ENCODE data around the gene RFC2.
A peak's percentile ranks its signal among the peaks of the same experiment; 100 is the strongest.
"Not testable (repeated sequence)": the region's sequence is repeated elsewhere in the genome, so short reads cannot be mapped to it uniquely, and the experiment has no call there.

The RFC2 gene

DNA sequence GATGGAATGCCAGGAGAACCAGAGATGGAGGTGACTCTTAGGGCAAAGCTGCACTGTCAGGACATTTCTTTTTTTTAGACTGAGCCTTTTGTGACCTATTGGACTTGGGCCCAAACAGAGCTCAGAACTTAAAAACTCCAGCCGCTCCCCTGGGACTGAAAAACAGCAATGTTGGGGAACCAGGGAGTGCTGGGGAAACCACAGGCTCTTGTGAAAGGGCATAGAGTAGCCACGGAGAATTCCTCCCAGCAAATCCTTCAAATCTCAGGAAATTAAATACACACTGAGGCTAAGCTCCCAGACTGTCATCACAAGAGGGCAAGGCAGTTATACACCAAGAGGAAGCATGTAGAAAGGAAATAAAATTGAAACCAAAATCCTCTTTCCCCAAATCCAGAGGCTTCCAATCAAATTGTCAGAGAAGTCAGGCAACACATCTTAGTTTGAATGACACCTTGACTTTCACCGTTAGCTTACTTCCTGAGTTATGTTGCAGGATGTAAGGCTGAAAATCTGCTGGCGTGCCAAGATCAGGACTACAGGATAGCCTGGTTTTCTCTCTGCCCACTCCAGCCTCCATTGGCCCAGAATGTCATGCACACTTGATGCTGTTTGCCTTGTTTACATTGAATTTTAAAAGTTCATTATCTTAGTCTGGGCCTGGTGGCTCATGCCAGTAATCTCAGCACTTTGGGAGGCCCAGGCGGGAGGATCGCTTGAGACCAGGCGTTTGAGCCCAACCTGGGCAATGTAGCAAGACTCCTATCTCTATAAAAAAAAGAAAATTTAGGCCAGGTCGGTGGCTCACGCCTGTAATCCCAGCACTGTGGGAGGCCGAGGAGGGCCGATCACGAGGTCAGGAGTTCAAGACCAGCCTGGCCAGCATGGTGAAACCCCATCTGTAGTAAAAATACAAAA lies 2.6 kb upstream of the RFC2 start:
- no peak overlapping the region for H3K4me3 ChIP-seq (ENCODE audit: low read depth in 1 of 2, low read length in 2 of 2)
- H3K27ac ChIP-seq (ENCODE audit: low read length) = no peak overlapping the region
- H3K27me3 ChIP-seq (ENCODE audit: low read depth, low read length) = no peaks in the 10 kb centered on the region
- peaks cover 5 to 13% of the 10 kb centered on the region in 2 donors for H3K4me1 ChIP-seq (ENCODE audit: control insufficient read depth in 1 of 2, insufficient read depth in 2 of 2, low read length in 2 of 2)
- H3K9me3 ChIP-seq (ENCODE audit: control insufficient read depth in 1 of 2, low read length in 2 of 2) = no peaks in the 10 kb centered on the region
- H3K36me3 ChIP-seq (ENCODE audit: control insufficient read depth in 1 of 2, insufficient read depth in 2 of 2, low read length in 2 of 2) = no peaks in the 10 kb centered on the region

DNA sequence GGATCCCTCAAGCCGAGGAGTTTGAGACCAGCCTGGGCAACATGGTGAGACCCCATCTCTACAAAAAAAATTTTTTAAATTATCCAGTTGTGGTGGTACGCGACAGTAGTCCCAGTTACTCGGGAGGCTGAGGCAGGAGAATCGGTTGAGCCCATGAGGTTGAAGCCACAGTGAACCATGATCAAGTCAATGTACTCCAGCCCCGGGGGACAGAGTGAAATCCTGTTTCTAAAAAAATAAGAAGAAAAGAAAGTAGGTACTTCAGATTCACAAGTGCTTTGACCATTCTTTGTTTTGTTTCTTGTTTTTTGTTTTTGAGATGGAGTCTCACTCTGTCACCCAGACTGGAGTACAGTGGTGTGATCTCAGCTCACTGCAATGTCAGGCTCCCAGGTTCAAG lies 1.3 kb upstream of the RFC2 start:
- peak overlapping the region in 1 of 2 donors; percentile 85 for H3K4me3 ChIP-seq (ENCODE audit: low read depth in 1 of 2, low read length in 2 of 2)
- H3K36me3 ChIP-seq (ENCODE audit: control insufficient read depth in 1 of 2, insufficient read depth in 2 of 2, low read length in 2 of 2); H3K27me3 ChIP-seq (ENCODE audit: low read depth, low read length); H3K9me3 ChIP-seq (ENCODE audit: control insufficient read depth in 1 of 2, low read length in 2 of 2); H3K27ac ChIP-seq (ENCODE audit: low read length): not testable (repeated sequence)
- peaks cover 5 to 13% of the 10 kb centered on the region in 2 donors for H3K4me1 ChIP-seq (ENCODE audit: control insufficient read depth in 1 of 2, insufficient read depth in 2 of 2, low read length in 2 of 2)

DNA sequence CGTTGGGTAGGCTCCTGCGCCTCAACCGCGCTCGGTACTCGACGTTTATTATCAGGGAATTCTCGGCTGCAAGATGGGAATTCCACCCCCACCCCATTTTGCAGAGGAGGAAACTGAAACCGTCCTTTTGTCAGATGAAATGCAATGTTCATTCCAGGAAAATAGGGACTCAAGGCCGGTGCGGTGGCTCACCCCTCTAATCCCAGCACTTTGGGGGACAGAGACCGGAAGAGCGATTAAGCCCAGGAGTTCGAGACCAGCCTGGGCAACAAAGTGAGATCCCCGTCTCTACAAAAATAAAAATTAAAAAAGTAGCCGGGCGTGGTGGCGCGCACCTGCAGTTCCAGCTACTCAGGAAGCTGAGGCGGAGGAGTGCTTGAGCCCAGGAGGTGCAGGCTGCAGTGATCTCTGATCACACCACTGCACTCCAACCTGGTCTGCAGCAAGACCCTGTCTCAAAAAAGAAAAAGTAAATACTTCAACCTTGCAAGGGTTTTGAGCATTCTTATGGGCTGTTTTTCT lies 720 bp upstream of the RFC2 start:
- Histone ChIP-seq H3K4me1 (ENCODE audit: control insufficient read depth in 1 of 2, insufficient read depth in 2 of 2, low read length in 2 of 2) (peaks cover 5 to 13% of the 10 kb centered on the region in 2 donors), H3K27ac (ENCODE audit: low read length) (peak overlapping the region; percentile 92), H3K9me3 (ENCODE audit: control insufficient read depth in 1 of 2, low read length in 2 of 2) (no peaks in the 10 kb centered on the region), H3K4me3 (ENCODE audit: low read depth in 1 of 2, low read length in 2 of 2) (peak overlapping the region; percentile 83 to 85), H3K36me3 (ENCODE audit: control insufficient read depth in 1 of 2, insufficient read depth in 2 of 2, low read length in 2 of 2) (peaks cover 0 to 7% of the 10 kb centered on the region in 2 donors), H3K27me3 (ENCODE audit: low read depth, low read length) (no peaks in the 10 kb centered on the region)

DNA sequence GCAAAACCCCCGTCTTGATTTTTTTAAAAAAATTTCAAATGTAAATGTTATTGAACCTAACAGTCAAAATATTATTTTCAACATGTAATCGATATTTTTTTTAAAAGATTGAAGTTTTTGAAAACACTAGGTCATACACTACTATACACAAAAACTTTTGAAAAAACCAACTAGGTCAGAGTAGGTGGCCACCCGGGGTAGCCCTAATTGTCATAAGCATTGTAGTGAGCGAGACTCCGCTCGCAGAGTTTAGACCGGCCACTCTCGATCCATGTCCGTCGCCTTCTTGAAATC lies 417 bp downstream of the RFC2 start:
- peak overlapping the region; percentile 77 for H3K27ac ChIP-seq (ENCODE audit: low read length)
- peak overlapping the region; percentile 83 to 85 for H3K4me3 ChIP-seq (ENCODE audit: low read depth in 1 of 2, low read length in 2 of 2)
- no peaks in the 10 kb centered on the region for H3K9me3 ChIP-seq (ENCODE audit: control insufficient read depth in 1 of 2, low read length in 2 of 2)
- H3K4me1 ChIP-seq (ENCODE audit: control insufficient read depth in 1 of 2, insufficient read depth in 2 of 2, low read length in 2 of 2) = peaks cover 5 to 13% of the 10 kb centered on the region in 2 donors
- peaks cover 3 to 13% of the 10 kb centered on the region in 2 donors for H3K36me3 ChIP-seq (ENCODE audit: control insufficient read depth in 1 of 2, insufficient read depth in 2 of 2, low read length in 2 of 2)
- no peaks in the 10 kb centered on the region for H3K27me3 ChIP-seq (ENCODE audit: low read depth, low read length)

DNA sequence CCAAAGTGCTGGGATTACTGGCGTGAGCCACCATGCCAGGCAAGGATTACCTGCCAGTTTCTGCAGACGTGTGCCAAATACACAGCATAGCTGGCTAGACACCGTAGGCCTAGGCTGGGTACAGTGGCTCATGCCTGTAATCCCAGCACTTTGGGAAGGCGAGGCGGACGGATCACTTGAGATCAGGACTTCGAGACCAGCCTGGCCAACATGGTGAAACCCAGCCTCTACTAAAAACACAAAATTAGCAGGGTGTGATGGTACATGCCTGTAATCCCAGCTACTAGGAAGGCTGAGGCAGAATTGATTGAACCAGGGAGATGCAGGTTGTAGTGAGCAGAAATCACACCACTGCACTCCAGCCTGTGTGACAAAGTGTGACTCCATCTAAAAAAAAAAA lies 868 bp downstream of the RFC2 start:
- peak overlapping the region; percentile 83 to 85 for H3K4me3 ChIP-seq (ENCODE audit: low read depth in 1 of 2, low read length in 2 of 2)
- peaks cover 3 to 17% of the 10 kb centered on the region in 2 donors for H3K36me3 ChIP-seq (ENCODE audit: control insufficient read depth in 1 of 2, insufficient read depth in 2 of 2, low read length in 2 of 2)
- no peaks in the 10 kb centered on the region for H3K9me3 ChIP-seq (ENCODE audit: control insufficient read depth in 1 of 2, low read length in 2 of 2)
- no peaks in the 10 kb centered on the region for H3K27me3 ChIP-seq (ENCODE audit: low read depth, low read length)
- H3K27ac ChIP-seq (ENCODE audit: low read length) = peak overlapping the region; percentile 77
- peaks cover 5 to 13% of the 10 kb centered on the region in 2 donors for H3K4me1 ChIP-seq (ENCODE audit: control insufficient read depth in 1 of 2, insufficient read depth in 2 of 2, low read length in 2 of 2)

DNA sequence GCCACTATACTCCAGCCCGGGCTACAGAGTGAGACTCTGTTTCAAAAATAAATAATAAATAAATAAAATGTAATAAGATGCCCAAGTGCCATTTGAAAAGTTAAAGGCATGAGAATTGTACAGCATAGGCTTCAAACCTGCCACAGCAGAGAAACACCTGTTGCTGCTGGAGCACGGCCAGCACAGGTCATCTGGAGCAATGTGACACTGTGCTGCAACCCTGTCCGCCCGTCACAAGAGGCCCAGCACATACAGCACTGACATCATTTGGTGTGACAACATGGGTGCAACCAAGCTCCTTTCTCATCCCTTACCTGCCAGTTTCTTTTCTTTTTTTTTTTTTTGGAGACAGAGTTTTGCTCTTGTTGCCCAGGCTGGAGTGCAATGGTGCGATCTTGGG lies 1.3 kb downstream of the RFC2 start:
- no peak overlapping the region for H3K27ac ChIP-seq (ENCODE audit: low read length)
- no peaks in the 10 kb centered on the region for H3K9me3 ChIP-seq (ENCODE audit: control insufficient read depth in 1 of 2, low read length in 2 of 2)
- peaks cover 5 to 13% of the 10 kb centered on the region in 2 donors for H3K4me1 ChIP-seq (ENCODE audit: control insufficient read depth in 1 of 2, insufficient read depth in 2 of 2, low read length in 2 of 2)
- peaks cover 6 to 22% of the 10 kb centered on the region in 2 donors for H3K36me3 ChIP-seq (ENCODE audit: control insufficient read depth in 1 of 2, insufficient read depth in 2 of 2, low read length in 2 of 2)
- no peak overlapping the region for H3K4me3 ChIP-seq (ENCODE audit: low read depth in 1 of 2, low read length in 2 of 2)
- H3K27me3 ChIP-seq (ENCODE audit: low read depth, low read length) = no peaks in the 10 kb centered on the region

DNA sequence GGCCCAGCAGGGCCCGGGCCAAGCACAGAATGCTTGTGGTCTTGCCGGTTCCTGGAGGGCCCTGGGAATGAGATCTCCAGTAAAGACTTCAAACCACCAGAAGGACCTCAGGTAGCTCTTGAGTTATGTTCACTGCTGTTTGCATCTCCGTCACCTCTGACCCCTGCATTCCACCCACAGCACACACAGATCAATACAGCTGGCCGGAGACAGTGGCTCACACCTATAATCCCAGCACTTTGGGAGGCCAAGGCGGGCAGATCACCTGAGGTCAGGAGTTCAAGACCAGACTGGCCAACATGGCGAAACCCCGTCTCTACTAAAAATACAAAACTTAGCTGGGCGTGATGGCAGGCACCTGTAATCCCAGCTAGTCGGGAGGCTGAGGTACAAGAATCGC lies 5.1 kb downstream of the RFC2 start:
- H3K36me3 ChIP-seq (ENCODE audit: control insufficient read depth in 1 of 2, insufficient read depth in 2 of 2, low read length in 2 of 2) = peaks cover 7 to 35% of the 10 kb centered on the region in 2 donors
- H3K4me1 ChIP-seq (ENCODE audit: control insufficient read depth in 1 of 2, insufficient read depth in 2 of 2, low read length in 2 of 2); H3K9me3 ChIP-seq (ENCODE audit: control insufficient read depth in 1 of 2, low read length in 2 of 2); H3K27ac ChIP-seq (ENCODE audit: low read length); H3K4me3 ChIP-seq (ENCODE audit: low read depth in 1 of 2, low read length in 2 of 2); H3K27me3 ChIP-seq (ENCODE audit: low read depth, low read length): not testable (repeated sequence)

DNA sequence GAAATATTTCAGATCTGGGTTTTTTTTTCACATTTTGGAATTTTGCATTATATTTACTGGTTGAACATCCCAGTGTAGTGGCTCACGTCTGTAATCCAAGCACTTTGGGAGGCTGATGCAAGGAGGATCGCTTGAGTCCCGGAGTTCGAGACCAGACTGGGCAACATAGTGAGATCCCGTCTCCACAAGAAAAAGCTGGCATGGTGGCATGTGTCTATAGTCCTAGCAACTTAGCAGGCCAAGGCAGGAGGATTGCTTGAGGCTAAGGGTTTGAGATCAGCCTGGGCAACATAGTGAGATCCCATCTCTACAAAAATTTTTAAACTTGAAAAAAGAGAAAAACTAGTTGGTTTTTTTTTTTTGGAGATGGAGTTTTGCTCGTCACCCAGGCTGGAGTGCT lies 6.0 kb downstream of the RFC2 start:
- H3K4me3 ChIP-seq (ENCODE audit: low read depth in 1 of 2, low read length in 2 of 2) = no peak overlapping the region
- H3K4me1 ChIP-seq (ENCODE audit: control insufficient read depth in 1 of 2, insufficient read depth in 2 of 2, low read length in 2 of 2) = peaks cover 0 to under 1% of the 10 kb centered on the region in 2 donors
- no peaks in the 10 kb centered on the region for H3K9me3 ChIP-seq (ENCODE audit: control insufficient read depth in 1 of 2, low read length in 2 of 2)
- H3K36me3 ChIP-seq (ENCODE audit: control insufficient read depth in 1 of 2, insufficient read depth in 2 of 2, low read length in 2 of 2) = peaks cover 7 to 37% of the 10 kb centered on the region in 2 donors
- no peak overlapping the region for H3K27ac ChIP-seq (ENCODE audit: low read length)
- no peaks in the 10 kb centered on the region for H3K27me3 ChIP-seq (ENCODE audit: low read depth, low read length)

DNA sequence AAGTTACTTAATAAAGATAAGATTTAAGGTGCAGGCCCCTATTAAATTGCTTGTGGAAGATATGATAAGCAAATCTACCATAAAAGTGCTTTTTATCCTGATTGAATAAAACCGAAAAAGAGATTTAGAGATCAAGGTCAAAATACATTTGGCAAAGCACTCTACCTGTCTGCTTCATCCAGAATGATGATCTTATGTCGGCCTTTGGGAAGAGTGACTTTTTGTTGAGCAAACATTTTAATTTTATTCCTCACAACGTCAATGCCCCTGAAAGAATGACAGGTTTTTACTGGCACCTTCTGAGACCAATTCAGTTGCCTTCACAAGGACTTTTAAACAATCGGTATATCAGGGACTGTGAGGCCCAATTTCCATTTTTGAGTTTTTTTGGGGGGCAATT lies 7.7 kb downstream of the RFC2 start:
- peaks cover 13 to 49% of the 10 kb centered on the region in 2 donors for H3K36me3 ChIP-seq (ENCODE audit: control insufficient read depth in 1 of 2, insufficient read depth in 2 of 2, low read length in 2 of 2)

DNA sequence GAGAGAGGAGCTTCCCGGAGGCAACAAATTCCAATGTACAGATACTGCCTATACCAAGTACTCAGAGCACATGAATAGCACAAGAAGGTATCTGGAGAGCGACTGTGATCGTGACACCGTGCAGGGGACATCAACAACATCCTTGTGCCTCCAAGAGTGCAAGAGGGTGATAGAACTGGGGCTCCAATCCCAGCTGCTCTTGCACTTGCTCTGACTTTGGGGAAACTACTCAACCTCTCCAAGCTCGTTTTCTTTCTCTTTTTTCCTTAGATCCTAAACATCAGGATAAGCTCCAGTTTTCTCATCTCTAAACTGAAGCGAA lies 12.1 kb downstream of the RFC2 start:
- Histone ChIP-seq H3K27ac (ENCODE audit: low read length) (no peak overlapping the region), H3K27me3 (ENCODE audit: low read depth, low read length) (no peaks in the 10 kb centered on the region), H3K36me3 (ENCODE audit: control insufficient read depth in 1 of 2, insufficient read depth in 2 of 2, low read length in 2 of 2) (peaks cover 24 to 62% of the 10 kb centered on the region in 2 donors), H3K4me1 (ENCODE audit: control insufficient read depth in 1 of 2, insufficient read depth in 2 of 2, low read length in 2 of 2) (no peaks in the 10 kb centered on the region), H3K9me3 (ENCODE audit: control insufficient read depth in 1 of 2, low read length in 2 of 2) (no peaks in the 10 kb centered on the region), H3K4me3 (ENCODE audit: low read depth in 1 of 2, low read length in 2 of 2) (no peak overlapping the region)

More for the DNA sequence above, 7.7 kb downstream of the RFC2 start:
- no peak overlapping the region for H3K27ac ChIP-seq (ENCODE audit: low read length)
- H3K27me3 ChIP-seq (ENCODE audit: low read depth, low read length) = no peaks in the 10 kb centered on the region
- no peaks in the 10 kb centered on the region for H3K4me1 ChIP-seq (ENCODE audit: control insufficient read depth in 1 of 2, insufficient read depth in 2 of 2, low read length in 2 of 2)
- H3K9me3 ChIP-seq (ENCODE audit: control insufficient read depth in 1 of 2, low read length in 2 of 2) = no peaks in the 10 kb centered on the region
- no peak overlapping the region for H3K4me3 ChIP-seq (ENCODE audit: low read depth in 1 of 2, low read length in 2 of 2)

DNA sequence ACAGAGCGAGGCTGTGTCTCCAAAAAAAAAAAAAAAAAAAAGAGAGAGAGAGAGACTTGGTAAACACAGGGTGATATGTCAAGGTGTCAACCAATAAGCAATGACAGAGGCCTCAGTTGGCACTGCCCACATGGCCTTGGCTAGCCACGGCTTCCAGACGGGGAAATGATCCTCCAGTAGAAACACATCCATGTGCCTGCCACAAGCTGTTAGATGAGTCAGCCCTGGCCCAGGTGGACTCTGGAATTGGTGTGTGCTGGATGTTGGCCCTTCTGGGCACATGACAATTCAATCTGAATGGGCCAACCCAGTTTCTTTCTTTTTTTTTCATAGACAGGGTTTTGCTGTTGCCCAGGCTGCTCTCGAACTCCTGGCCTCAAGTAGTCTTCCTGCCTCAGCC lies 13.7 kb downstream of the RFC2 start:
- H3K27me3 ChIP-seq (ENCODE audit: low read depth, low read length) = no peaks in the 10 kb centered on the region
- peaks cover 28 to 63% of the 10 kb centered on the region in 2 donors for H3K36me3 ChIP-seq (ENCODE audit: control insufficient read depth in 1 of 2, insufficient read depth in 2 of 2, low read length in 2 of 2)
- H3K9me3 ChIP-seq (ENCODE audit: control insufficient read depth in 1 of 2, low read length in 2 of 2) = no peaks in the 10 kb centered on the region
- H3K27ac ChIP-seq (ENCODE audit: low read length) = no peak overlapping the region
- H3K4me1 ChIP-seq (ENCODE audit: control insufficient read depth in 1 of 2, insufficient read depth in 2 of 2, low read length in 2 of 2) = no peaks in the 10 kb centered on the region
- no peak overlapping the region for H3K4me3 ChIP-seq (ENCODE audit: low read depth in 1 of 2, low read length in 2 of 2)

DNA sequence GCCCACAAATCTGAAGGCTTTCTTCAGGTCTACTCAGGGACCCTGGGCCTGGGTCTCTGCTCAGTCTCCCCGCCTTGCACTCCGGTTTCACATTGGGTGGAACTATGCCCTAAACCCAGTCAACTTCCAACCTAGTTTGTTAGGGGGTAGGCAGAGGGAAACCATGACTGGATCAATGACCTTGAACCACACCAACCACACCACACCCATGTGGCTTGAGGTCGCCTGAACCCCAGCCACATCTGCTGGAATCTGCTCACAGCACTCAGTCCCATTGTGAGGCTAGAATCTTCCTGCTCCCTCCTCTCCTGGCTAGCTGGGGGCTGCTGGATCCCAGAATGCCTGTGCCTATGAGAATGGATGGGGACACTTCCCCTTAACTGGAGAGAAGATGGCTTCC lies 17.9 kb downstream of the RFC2 start:
- H3K4me3 ChIP-seq (ENCODE audit: low read depth in 1 of 2, low read length in 2 of 2) = no peak overlapping the region
- peaks cover 27 to 68% of the 10 kb centered on the region in 2 donors for H3K36me3 ChIP-seq (ENCODE audit: control insufficient read depth in 1 of 2, insufficient read depth in 2 of 2, low read length in 2 of 2)
- no peaks in the 10 kb centered on the region for H3K27me3 ChIP-seq (ENCODE audit: low read depth, low read length)
- H3K4me1 ChIP-seq (ENCODE audit: control insufficient read depth in 1 of 2, insufficient read depth in 2 of 2, low read length in 2 of 2) = no peaks in the 10 kb centered on the region
- no peak overlapping the region for H3K27ac ChIP-seq (ENCODE audit: low read length)
- no peaks in the 10 kb centered on the region for H3K9me3 ChIP-seq (ENCODE audit: control insufficient read depth in 1 of 2, low read length in 2 of 2)
